ENCODE data around the gene PAK1.

Gene PAK1

DNA sequence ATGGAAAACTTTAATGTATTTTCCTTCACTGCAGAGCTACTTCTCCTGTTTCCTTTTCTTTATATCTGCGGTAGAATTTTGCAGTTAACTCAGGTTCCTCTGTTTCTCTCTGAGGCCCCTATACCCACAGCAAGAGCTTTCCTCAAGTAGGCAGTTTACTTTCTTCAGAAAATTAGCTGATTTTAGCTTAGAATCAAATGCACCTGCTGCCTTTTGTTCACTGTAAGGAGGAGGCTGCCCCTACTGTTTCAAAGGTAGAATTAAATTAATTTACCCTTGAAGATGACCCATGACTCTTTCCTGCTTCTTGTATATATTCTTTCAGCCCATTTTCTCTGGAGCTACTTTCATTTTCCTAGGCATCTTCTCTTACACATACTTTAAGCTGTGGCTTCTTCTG is 103.7 kb downstream of the PAK1 start:
- no peak for DNase-seq (ENCODE audit: low spot score)

DNA sequence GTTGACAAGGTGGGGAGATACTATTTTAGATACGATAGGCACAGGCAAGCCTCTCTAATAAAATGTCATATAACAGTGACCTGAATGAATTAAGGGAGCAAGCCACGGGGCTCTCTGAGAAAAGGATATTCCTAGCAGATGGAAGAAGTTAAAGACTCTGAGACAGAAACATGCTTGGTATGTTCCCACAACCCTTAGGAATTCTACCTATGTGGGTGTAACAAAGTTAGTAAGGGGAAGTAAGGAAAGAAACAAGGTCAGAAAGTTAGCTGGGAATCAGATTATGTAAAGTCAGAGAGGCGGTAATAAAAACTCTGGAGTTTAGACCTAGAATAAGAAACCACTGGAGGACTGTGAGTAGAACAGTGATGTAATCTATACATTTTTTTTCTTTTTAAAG is 112.7 kb downstream of the PAK1 start:
- DNase-seq (ENCODE audit: low spot score), result peak; percentile 42

DNA sequence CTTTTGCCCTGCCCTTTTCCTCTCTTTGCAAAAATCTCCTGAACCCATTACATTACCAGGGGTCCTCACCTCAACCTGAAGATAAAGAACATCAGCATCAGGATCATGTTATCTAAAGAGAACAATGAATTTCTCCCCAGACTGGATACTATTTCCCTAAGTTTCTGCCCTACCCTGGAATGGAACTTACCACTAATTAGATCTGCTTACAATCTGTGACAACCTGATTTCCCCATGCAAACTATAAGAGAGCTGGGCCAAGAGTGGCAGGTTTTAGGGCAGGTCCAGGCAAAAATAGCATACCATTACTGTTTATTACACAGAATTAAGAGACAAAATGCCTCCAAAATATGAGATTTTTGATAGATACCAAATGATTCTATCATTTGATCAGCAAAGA is 114.4 kb downstream of the PAK1 start:
- no peak for DNase-seq (ENCODE audit: low spot score)

DNA sequence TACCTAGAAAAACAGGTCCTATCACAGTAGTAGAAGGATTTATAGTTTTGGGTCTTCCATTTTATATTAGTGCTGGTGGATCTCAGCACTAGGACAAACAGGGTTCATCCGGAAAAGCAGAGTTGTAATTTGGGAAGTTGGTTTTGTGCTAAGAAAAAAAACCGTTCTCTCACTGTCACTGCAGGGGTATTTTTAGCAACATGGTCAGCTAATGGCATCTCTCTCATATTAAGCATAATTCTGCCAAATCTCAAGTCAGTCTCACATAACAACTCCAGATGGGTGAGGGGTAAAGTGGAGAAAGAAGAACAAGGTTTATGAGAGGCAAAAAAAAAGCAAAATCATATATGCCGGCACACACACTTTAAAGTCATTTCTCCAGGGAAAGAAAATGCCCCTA is 120.8 kb downstream of the PAK1 start:
- no peak for DNase-seq (ENCODE audit: low spot score)

DNA sequence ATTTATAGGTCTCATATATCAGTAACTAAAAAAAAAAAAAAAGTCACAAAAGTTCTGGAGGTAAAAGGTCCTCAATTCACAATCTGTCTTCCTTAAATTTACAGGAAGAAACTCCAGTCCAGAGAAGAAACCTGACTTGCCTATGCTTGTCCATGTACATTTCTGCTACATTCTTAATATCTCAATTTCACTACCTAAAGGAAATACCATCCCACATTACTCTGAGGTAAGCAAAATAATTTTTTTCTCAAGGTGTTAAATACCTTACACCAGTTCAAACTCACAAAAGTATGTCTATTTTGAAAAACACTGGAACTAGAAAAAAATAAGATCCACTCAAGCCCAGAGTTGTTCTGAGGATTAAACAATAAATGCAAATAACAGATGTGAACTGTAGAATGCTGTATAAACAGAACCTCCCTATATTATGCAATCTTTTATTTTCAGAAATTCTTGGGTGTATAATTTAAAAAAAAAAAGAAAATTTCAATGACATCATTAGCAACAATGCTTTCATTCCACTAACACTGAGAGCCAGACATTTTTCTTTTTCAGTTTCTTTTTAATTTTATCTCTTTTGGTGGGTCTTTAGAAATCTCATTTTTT is 122.5 kb downstream of the PAK1 start:
- peak; percentile 24 for DNase-seq (ENCODE audit: low spot score)

DNA sequence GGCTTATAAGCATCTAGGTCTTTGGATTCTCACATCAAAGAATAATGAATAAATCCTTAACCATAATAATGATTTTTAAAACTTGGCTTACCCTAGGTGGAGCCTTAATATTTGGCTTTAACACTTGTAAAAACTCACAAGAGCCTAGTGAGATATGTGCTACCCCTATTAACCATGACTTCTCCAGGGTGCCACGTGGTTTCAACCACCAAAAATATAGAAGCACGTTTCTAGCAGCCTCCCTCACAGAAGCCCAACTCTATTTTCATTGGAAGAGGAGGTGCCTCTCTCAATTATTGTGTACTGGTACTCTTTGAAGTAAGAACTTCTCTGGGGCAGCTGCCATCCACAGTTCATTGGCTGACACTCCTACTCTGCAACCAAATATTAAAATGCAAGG is 125.9 kb downstream of the PAK1 start:
- DNase-seq (ENCODE audit: low spot score), result no peak

DNA sequence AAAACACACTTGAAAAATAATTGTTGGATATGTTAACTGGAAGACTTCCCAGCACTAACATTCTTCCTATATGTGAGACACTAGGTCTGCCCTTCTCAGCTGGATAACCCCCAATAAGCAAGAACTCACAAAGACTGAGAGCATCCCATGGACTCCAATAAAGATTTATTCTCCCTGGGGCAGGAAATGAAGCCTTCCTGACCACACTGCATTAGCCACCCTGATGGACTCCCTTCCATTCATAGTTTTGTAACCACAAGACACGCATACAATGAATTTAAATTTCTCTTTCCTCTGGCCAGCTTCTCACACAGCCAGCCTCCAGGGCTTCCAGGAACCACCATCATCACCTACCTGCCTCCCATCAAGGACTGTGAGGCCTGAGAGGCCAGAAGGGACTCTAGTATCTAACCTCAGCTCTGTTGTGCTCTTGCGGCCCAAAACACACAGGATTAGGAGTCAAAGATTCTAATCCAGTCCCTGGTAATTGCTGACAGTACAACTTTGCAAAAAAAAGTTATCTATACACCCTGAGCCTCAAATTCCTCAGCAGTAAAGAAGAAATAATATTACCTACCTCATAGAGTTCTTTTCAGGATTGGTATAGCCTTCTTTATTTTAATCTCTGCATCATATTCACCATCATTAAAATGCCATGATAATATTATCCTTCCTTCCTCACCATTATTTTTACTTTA is 126.8 kb downstream of the PAK1 start:
- DNase-seq (ENCODE audit: low spot score), result peak; percentile 85

DNA sequence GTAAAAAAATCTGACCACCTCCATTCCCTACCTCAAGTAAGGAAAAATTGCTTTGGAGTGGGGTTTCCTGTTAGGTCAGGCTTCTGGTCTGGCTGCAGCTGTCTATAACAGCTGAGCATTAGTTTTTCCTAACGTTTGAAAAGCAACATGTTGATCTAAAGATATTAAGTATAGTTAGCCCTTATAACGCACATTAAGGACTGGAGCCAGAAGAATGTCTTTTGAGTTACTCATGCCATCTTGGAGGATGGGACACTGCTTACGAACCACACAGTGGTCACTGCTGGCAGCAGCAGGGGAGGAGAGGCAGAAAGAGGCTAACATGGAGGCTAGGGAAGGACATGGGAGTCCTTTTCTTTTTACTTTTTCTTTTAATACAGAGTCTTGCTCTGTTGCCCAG is 128.3 kb downstream of the PAK1 start:
- peak; percentile 28 for DNase-seq (ENCODE audit: low spot score)

DNA sequence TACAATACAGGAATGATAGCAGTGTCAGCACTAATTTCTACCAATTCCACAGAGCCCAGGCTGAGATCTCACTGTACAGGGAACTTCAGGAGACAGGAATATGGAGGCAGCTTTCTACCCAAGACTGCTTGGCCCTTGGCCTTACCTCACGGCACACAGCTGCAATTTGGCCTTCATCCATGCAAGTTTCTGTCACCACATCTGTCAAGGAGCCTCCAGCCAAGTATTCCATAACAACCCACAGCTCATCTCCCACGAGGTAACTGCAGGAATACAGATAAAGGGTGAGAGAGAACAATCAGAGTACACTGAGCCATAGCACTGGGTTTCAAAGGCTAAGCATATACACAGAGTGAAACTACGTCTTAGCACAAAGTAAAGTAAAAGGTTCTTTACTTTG is 133.4 kb downstream of the PAK1 start:
- no peak for DNase-seq (ENCODE audit: low spot score)

DNA sequence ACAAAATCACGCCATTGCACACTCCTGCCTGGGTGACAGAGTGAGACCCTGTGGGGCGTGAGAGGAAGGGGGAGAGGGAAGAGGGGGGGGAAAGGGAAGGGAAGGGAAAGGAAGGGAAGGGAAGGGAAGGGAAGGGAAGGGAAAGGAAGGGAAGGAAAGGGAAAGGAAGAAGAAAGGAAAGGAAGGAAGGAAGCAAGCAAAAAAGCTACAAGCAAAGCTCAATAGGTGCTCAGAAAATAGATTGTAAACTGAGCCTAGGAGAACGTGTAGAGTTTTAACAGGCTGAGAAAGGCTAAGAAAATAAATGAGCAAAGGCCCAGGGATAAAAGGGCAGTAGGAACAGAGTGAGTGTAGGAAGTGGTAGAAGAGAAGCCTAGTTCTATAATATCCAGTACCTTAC is 141.6 kb downstream of the PAK1 start:
- no peak for DNase-seq (ENCODE audit: low spot score)

DNA sequence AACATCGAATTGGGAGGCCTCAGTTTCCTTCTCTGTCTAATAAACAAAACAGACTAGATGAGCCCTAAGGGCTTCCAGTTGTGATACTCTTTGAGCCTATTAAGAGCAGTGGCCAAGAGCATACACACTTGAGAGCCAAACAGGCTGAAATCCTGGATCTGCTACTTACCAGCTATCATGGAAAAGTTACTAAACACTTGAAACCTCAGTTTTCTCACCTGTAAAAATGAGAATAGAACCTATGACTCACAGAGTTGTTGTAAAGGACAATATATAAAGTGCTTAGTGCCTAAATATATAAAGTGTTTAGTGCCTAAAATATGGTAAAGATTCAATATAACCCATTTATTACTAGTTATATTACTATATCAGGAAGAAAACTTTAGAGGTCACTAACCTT is 148.7 kb downstream of the PAK1 start:
- no peak for DNase-seq (ENCODE audit: low spot score)

DNA sequence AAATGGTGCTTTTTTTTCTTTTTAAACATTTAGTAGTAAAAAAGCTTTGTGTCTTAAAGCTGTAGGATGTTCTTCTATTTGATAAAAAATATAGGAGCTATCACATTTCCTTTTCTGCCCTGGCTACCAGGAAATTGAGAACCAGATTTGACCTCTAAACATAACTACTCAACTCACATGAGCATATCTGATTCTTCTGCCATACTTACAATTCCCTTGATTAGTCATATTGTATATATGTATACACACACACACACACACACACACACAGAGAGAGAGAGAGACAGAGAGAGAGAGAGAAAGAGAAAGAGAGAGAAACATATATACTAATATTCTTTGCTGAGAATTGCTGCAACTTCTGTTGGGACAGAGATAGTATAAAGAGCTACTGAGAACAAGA is 149.4 kb downstream of the PAK1 start:
- no peak for DNase-seq (ENCODE audit: low spot score)

DNA sequence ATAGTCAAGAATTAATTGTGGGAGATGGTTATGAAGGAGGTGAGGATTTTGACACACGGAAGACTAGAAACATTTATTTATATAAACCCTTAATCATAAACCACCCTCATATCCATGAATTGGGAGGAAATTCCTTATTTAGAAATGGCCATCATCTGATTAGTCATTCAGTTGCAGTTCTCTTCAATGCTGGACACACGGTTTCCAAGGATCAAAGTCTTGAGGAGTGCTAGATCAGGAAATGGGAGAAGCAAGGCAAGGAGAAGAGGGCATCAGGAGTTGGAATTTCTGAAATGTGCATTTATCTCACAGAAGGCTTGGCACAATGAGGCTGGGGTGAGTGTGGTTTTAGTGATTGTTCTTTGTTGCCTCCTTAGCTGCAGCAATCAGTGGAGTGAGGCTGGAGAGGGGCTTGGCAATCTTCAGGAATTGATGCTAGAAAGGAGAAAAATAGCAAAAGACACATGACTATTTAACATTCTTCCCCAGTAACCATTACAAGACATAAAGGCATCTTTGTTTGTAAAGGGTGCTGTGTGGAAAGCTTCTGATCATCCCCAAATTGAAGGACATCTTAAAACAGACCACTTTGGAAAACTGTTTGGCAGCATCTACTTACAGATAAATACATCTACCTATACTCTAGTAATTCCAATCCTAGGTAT is 150.8 kb downstream of the PAK1 start:
- DNase-seq (ENCODE audit: low spot score), result peak; percentile 19

DNA sequence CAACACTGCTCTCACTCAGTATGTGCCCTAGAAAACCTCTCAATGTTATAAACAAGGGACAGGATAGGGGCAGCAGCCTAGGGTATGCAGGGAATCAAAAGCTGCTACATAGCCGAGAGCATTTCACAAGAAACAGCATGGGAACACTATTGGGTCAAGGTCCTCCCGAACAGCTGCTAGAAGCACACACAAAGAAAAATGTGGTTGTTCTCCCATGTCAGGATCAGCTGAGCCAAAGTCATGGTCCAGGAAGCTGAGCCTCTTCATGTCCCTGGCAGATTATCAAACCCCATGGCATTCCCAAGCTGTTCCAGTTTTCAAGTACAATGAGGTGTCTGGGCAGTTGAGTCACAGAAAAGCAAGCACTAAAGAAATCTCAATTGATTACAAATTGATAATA is 151.4 kb downstream of the PAK1 start:
- DNase-seq (ENCODE audit: low spot score), result peak; percentile 75

DNA sequence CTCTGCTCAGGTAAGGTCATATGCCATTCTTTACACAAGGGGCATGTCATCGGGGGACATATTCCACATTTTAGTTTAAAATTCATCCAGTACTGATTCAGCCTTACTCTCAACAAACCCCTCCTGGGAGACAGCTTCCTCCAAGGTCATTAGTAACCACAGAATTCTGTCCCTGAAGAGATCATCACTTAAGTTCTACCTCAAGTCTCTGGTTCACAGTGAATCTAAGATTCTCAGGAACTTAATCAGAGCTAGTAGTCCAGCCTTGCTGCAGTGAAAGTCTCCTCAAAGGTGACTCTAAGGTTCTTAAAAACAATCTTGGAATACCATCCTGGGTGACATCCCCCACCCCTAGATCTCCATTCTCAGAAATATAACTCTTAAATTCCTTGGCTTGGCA is 153.5 kb downstream of the PAK1 start:
- DNase-seq (ENCODE audit: low spot score), result no peak

DNA sequence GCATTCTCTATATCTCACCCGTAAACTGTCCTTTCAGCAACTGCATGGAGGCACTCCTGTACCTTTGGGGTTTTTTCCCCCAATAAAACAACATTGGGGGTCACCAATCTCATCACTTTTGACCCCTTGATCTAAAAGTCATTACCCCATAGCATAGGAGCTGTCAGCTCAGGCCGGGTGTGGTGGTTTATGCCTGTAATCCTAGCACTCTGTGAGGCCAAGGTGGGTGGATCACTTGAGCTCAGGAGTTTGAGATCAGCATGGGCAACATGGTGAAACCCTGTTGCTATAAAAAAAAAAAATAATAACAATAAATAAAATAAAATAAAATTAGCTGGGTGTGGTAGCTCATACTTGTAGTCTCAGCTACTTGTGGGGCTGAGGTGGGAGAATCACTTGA is 155.3 kb downstream of the PAK1 start:
- no peak for DNase-seq (ENCODE audit: low spot score)

DNA sequence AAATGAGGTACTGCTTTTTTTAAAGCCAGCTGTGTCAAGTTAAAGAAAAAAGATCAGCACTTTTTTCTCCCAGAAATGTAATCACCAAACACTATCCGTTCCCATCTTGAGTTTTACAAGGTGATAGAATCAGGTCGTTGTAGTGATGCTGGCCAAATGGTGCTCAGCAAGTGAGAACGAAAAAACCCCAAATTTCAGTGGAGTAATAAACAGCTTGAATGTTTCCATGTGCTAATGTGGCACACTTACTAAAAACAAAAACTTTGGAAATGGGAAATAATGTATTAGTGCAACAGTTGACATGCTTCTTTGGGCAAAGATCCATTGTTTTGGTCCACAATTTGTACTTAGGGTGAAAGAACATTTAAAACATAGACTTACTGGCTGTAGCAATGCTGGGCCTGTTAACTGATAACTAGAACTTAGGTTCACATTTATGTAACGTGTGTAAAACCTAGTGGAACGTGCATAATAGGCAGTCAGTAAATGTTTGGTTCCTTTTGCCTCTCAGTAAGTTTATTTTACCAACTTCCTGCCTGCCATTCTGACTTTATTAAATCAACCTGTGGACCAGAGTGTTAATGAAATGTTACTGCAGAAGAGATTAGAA is 157.1 kb downstream of the PAK1 start:
- DNase-seq (ENCODE audit: low spot score), result no peak

DNA sequence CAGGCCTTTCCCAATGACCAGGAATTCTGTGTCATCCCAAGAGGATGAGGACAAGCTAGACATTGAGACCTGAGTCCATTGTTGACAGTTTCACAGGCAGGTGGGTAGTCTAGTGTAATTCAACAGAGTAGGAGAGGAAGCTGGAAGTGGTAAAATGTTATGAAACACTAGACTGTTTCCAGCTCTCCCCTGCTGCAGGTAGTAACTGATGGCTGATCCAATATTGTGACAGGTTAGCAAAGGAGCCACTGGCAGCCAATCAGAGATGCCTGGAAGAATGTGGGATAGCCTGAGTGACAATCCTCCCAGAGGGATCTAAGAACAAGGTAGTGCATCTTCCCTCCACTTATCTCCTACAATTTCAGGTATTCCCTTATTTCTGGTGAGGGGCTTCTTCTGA is 161.8 kb downstream of the PAK1 start:
- no peak for DNase-seq (ENCODE audit: low spot score)

DNA sequence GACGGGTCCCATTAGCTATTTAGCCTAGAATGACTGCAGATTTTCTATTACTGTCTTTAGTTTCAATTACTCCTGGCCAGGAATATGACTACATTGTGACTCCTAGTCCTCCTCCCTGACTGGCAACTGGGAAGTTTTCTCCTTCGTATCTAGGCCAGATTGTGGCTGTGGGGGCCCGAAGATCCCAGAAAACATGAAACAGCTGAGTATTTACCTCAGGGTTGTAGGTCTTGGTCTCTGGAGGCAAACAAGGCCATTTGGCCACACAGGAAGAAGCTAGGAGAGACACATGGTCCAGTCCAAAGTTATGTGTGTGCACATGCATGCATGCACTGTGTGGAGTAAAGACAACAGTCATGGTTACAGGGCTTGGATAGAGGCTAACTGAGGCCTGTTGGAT is 162.2 kb downstream of the PAK1 start:
- DNase-seq (ENCODE audit: low spot score), result peak; percentile 6

DNA sequence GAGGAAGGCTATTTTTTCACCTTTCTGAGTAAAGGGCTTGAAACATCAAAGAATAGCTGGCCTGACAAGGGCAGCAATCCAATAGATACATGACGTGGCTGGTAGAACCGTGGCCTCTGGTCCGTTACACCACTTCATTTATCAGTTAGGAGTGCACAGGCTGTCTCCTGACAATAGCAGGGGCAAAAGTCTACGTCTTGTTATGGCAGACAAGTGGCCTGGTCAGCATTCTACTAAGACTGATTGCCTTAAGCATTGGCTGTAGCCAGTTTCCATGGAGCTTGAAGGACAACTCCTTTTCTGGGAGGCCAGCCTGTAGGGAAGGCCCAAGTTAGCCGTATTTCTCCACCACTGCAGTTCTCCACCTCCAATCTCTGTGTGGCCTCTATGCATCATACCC is 163.2 kb downstream of the PAK1 start:
- no peak for DNase-seq (ENCODE audit: low spot score)

DNA sequence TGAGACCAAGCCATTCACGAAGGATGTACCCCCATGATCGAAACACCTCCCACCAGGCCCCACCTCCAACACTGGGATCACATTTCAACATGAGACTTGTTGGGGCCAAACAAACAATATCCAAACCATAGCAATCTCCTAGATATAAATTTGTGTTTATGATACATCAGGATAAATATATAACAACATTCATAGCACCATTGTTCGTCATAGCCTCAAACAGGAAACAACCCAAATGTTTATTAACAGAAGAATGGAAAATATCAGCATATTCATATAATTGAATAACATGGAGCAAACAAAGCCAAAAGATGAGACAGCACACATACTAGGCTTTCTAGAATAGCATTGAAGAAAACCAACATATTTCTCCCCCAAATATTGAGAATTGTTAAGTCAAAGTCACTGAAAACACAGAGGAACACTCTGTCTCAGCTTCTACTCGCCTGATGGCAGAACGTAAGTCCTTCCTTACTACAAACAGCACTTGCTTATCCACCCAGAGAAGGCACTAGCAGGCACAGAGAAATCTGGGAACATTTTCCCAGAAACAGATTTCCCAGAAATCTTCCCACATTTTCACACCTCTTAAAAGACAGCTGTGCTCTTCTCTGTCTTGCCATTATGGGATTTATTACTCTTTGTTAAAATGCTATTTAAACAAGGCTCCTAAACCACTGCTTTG is 164.4 kb downstream of the PAK1 start:
- DNase-seq (ENCODE audit: low spot score), result peak; percentile 10

DNA sequence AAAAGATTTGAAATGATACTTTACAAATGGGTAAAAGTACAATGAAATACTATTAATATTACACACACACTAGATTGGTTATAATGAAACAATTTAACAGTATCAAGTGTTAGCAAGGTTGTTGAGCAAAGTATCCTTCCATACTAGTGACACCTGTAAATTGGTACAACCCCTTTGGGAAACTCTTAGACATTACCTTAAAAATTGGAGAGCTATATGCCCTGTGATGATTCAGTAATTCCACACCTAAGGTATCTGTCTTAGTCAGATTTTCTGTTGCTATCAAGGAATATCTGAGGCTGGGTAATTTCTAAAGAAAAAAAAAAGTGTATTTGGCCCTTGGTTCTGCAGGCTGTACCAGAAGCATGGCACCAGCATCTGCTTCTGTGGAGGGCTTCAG is 165.1 kb downstream of the PAK1 start:
- no peak for DNase-seq (ENCODE audit: low spot score)

DNA sequence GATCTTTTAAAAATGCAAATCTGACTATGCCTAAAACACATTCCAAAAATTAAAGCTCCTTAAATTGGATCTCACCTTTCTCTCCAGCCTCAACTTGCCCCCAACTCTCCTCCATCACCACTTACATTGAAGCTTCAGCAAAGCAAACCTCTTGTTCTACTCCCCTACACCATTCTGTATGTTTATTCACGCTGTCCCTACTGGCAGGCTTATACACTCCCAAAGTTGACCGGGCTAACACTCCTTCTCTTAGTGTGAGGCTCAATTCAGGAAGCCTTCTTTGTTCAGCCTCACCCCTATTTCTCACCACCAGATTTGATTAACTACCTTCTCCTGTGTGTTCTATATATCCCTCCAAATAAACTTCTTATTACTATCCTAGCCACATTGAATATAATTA is 170.6 kb downstream of the PAK1 start:
- no peak for DNase-seq (ENCODE audit: low spot score)
